GM19372 (cell line): ENCODE data around the gene ANTXR1.

Experiments
- ATAC-seq: cut with Tn5 transposase; IDR thresholded peaks from one replicate; pipeline ENCODE4 v1.9.1; 2021; ENCODE audit warnings: mild to moderate bottlenecking, low read depth, moderate library complexity; ENCODE audit not compliant: unreplicated experiment

ANTXR1 gene

DNA sequence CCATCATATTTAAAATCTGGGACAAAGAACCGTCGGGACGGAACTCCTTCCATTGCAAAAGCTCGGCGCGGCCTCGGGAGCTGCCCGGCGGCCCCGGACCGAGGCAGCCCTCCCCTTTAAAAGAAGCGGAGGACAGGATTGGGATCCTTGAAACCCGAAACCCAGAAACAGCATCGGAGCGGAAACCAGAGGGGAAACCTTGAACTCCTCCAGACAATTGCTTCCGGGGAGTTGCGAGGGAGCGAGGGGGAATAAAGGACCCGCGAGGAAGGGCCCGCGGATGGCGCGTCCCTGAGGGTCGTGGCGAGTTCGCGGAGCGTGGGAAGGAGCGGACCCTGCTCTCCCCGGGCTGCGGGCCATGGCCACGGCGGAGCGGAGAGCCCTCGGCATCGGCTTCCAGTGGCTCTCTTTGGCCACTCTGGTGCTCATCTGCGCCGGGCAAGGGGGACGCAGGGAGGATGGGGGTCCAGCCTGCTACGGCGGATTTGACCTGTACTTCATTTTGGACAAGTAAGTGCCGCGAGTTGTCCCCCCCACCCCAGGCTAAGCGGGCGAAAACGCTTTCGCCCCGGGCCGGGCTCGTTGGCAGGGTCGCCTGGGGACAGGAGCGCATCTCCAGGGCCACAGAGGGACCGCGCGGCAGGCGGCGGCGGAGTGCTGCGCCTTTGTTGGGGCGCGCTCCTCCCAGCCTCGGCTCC, at the start of gene ANTXR1:
ANTXR1 (plus strand) TSS at position 38 of the 698 bp plus-strand sequence; CDS start at position 359, 321 bp downstream.
- no peak for ATAC-seq

- no peak for ATAC-seq
These were observed 48.7 kb upstream of the ANTXR1 start for GRCh38 chr2:68964282-68964681.

DNA sequence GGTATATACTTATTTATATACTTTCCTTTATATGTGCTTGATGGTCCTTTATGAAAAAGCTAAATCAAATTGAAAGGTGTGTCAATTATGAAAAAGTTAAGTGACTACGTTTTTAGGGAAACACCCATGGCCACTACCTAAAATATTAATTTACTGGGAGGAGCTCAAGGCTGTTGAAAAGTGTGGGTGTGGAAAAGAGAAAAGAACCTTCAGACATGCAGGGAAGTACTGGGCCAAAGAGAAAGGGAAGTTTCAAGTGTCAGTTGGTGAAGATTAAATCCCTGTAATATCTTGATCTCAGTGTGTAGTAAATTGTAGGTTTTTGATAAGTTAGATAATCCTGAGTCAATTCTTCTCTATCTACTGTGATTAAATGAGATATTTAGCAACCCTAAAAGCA, 44.8 kb upstream of the ANTXR1 start:
- ATAC-seq: no peak

DNA sequence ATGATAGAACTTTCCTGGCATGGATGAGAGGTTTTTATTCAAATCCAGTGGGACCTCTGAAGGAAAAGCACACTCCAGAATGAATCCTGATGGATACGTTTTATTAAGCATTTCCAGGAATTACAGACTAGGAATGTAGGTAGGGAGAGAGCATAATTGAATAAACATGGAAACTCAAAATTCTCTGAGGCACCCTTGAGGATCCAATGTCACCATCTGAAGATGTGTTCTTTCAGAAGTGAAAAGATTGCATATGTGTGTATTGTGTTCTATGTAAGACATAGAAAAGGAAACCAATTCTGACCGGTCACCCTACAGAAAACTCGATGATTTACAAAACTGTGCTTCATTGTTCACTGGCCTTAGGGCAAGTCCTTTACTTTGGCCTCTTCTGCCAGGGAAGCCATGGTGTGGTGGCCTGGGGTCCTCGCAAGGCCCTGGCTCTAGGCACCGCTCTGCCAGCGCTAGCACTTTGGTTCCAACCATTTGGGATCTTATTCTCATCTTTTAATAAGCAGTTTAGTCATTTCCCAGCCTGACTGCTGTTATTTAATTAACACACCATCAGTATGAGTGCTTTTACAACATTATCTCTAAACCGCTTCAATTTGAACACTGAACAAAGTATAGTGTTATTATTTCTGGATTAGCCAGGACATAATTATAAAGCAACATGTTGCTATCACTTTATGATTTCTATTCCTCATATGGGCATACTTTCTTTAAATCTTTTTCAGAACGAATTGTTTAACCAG, 43.1 kb upstream of the ANTXR1 start:
- no peak for ATAC-seq

- no peak for ATAC-seq
These were observed 42.3 kb upstream of the ANTXR1 start for GRCh38 chr2:68970566-68971265.

- no peak for ATAC-seq
These were observed 41.3 kb upstream of the ANTXR1 start for GRCh38 chr2:68971591-68972231.

DNA sequence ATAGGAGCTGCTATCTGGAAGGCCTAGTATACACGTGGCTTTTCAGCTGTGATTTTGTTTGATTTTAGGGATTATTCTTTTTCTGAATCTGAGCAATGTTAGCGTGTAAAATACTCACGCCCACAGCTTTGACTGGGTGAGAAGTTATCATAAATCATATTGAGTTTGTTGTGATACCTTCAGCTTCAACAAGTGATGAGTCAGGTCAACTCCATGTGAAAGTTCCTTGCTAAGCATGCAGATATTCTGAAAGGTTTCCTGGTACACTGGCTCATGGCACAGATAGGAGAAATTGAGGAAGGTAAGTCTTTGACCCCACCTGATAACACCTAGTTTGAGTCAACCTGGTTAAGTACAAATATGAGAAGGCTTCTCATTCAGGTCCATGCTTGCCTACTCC, 38.7 kb upstream of the ANTXR1 start, which contains the start of gene GKN1:
GKN1 (plus strand) TSS at position 386 of the 400 bp plus-strand sequence. CDS start 42 bp downstream, outside the sequence.
- no peak for ATAC-seq

DNA sequence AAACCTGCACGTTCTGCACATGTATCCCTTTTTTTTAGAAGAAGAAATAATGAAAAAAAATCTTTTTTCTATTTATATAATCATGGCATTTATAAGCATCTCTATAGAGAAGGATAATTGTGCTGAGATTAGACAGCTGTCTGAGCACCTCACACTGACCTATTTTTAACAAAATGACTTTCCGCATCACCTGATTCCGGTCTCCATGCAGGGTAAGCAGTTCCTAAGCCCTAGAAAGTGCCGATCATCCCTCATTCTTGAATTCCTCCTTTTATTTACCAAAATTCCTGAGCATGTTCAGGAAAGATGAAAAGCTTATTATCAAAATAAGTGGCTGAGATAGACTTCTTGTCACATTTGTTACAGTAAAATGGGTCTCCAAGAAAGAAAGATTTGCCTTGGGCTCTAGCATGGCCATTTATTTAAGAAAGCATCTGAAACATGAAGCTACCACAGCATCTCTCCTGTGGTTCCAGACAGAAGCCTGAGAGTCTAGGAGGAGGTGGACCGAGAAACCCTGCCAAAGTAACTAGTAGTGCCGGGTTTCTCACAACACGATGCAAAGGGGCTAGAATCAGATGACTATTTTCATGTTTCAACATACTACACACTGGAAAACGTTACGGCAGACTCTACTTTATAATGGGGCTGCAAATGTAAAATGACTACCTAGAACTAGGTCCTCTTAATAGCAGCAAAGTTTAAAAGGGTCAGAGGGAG, 37.9 kb upstream of the ANTXR1 start:
- no peak for ATAC-seq

DNA sequence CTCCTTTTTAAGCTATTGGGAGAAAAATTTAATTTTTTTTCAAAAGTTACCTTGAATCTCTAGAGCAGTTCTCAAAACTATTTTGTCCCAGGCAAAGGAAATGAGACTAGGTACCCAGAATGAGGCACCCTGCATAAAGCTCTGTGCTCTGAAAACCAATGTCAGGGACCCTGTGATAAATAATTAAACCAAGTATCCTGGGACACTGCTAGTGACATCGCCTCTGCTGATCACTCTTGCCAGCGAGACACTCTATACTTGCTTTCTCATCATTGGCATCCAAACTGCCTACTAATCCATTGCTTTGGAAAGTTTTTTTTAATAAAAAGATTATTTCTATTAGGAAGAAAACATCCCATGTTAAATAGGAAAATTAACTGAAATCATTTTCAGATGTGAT, 37.1 kb upstream of the ANTXR1 start:
- ATAC-seq: no peak

- ATAC-seq: no peak
These were observed 35.5 kb upstream of the ANTXR1 start for GRCh38 chr2:68977453-68977852.

DNA sequence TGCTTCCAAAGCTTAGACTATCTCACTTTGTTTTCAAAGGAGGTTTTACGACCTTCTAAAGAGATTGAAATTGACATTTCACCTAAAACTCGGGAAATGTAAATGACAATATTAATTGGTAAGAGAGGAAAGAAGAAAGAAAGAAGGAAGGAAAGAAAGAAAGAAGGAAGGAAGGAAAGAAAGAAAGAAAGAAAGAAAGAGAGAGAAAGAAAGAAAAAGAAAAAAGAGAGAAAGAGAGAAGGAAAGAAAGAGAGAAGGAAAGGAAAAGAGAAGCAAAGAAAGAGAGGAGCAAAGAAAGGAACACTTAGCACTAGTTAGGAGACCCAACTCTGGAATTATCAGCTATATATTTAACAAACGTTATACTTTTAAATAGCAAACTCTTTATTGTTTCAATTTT, 34.9 kb upstream of the ANTXR1 start:
- ATAC-seq: no peak

- ATAC-seq: no peak
These were observed 32.0 kb upstream of the ANTXR1 start for GRCh38 chr2:68980956-68981355.

GRCh38 chr2:68987021-68987503, 25.9 kb upstream of the ANTXR1 start:
- no peak for ATAC-seq

GRCh38 chr2:68989035-68989434, 23.9 kb upstream of the ANTXR1 start:
- no peak for ATAC-seq

GRCh38 chr2:68992341-68992740, 20.6 kb upstream of the ANTXR1 start:
- ATAC-seq: no peak

DNA sequence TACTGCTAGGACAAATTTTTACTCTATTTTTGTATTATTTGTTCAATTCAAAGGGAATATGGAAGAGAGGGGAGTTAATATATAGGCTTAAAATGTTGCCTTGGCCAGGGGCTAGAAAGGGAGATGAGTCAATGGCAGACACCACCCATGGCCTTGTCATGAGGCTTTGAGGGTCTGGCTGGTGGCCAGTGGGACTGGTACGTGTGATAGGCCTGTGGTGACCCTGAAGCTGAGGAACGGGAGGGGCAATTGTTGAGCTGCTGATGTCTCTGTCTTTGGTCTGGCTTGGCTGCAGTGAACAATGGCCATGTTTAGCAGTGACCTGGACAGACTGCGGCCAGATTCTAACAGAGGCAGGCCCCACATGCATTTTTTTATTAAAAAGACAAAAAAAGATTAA, 20.0 kb upstream of the ANTXR1 start:
- ATAC-seq: no peak

DNA sequence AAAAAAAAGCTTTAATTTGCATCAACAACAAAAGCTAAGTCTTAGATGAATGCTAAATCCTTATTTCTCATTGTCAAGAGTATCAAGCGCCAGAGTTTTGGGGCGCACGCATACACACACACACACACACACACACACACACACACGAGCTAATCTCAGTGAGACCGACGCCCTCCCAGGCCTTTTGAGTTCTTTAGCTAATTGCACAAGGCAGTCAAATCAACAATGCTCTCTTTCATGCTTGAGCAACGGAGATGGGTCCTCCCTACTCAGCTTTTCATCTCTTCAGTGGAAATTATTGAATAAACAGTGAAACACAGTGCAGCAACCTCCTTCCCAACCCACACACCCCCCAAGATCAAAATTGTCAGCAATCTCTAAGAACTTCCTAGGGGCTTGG, 19.3 kb upstream of the ANTXR1 start:
- ATAC-seq: no peak

GRCh38 chr2:68994864-68995263, 18.1 kb upstream of the ANTXR1 start:
- no peak for ATAC-seq

DNA sequence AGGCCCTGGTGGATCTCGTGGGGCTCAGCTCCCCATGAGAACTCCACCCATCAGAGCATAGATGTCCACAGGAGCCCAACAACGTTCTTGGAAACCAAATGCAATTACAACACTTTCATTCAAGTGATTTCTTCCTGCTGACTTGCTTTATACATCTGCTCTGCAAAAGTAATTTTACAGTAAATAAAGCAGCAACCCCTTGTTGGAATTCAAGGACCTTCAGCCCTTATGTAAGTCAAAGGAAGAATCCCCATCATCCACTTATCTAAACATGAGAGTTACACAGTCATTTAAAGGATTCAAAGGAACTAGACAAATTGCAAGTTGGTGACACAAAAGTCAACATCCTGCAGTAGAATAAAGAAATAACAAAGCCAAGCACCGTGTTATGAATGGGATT, 17.1 kb upstream of the ANTXR1 start:
- no peak for ATAC-seq

GRCh38 chr2:68997401-68997800, 15.6 kb upstream of the ANTXR1 start:
- ATAC-seq: no peak
